ENCODE results near the gene ALK.

DNA sequence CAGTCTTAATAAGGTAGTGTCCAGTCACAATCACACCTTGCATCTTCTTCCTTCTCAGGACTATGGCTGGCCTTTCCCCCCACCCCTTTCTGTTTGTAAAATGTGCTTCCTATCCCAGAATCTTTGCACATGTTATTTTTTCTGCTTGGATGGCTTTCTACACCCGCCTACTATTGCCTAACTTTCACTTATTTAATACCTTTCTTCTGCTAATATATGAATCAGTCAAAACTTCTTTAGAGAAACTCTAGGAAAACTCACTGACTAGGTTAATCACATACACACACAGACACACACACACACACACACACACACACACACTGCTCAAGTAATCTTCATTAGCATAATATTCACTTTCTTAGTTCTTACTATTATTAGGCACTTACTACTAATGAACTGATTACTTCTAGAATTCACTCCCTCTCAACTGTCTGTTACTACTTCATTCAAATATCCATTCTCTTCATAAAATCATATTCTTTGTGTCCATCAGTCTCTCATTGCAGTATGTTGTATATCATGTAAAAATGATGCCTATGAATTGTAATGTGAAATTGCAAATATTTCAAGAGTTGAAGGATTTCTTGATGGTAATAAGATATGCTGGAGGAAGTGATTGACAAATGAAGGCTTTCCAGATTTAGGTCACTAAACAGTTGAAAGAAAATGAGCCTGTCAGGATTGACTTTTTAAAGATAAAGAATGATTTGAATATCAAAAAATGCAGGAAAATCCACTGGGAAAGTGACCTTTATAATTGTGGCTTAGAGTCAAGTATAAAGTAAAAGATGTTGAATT is 754.9 kb downstream of the ALK start:
- no peak for TF ChIP-seq POLR2A (IDR thresholded peaks at IDR 0.05)
- TF ChIP-seq, protein P1, sequence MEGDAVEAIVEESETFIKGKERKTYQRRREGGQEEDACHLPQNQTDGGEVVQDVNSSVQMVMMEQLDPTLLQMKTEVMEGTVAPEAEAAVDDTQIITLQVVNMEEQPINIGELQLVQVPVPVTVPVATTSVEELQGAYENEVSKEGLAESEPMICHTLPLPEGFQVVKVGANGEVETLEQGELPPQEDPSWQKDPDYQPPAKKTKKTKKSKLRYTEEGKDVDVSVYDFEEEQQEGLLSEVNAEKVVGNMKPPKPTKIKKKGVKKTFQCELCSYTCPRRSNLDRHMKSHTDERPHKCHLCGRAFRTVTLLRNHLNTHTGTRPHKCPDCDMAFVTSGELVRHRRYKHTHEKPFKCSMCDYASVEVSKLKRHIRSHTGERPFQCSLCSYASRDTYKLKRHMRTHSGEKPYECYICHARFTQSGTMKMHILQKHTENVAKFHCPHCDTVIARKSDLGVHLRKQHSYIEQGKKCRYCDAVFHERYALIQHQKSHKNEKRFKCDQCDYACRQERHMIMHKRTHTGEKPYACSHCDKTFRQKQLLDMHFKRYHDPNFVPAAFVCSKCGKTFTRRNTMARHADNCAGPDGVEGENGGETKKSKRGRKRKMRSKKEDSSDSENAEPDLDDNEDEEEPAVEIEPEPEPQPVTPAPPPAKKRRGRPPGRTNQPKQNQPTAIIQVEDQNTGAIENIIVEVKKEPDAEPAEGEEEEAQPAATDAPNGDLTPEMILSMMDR (IDR thresholded peaks at IDR 0.05): no peak

Data from sigmoid colon (tissue), 3 donors.